T-cell (primary cell): ENCODE measurements around the gene CDC42BPB. TPM values are rescaled to one million over a fixed set of nuclear protein-coding genes. Genes with fewer than 3 reads are reported as not detected.
"Not testable (repeated sequence)": the region's sequence is repeated elsewhere in the genome, so short reads cannot be mapped to it uniquely, and the experiment has no call there.

ENCODE experiments used
- ATAC-seq, 4 experiments: fragments of 200-7000 bp in 3 of 4; fragments of 150-1000 bp in 1 of 4; cut with Tn5 transposase; replicated peaks in 1 of 4; 1 replicate in 3 of 4; 2 replicates in 1 of 4; pipeline ENCODE4 v1.10.0; 2021; ENCODE audit warnings: moderate library complexity in 3 of 4, mild to moderate bottlenecking in 2 of 4, moderate number of reproducible peaks in 1 of 4
- CTCF ChIA-PET, 2 donors: fragments of 300-600 bp; sonication (Branson Sonifier 250); formaldehyde crosslinking; loops; one replicate each; lab custom pipeline; 2022; ENCODE audit warnings: antibody characterized with exemption in 2 of 2; lab: Charles Lee
- POLR2A ChIA-PET, 2 donors: fragments of 300-600 bp; sonication (Branson Sonifier 250); formaldehyde crosslinking; loops; one replicate each; lab custom pipeline; 2022; ENCODE audit warnings: antibody characterized with exemption in 2 of 2; lab: Charles Lee
- DNase-seq, 35 experiments: peaks; one replicate each; pipeline versions ENCODE4 v3.0.0 to v3.0.0-alpha.2; 2013 to 2023
- H3K27ac ChIP-seq: one replicate; pipeline ENCODE4 v1.5.1; 2013; ENCODE audit warnings: low read length
- H3K27me3 ChIP-seq, 2 experiments: replicated peaks in 1 of 2; 1 replicate in 1 of 2; 2 replicates in 1 of 2; pipeline versions ENCODE4 v1.6.1 to v1.7.0; 2013; ENCODE audit warnings: low read length in 1 of 2, mixed read lengths in 1 of 2; ENCODE audit not compliant: control insufficient read depth in 2 of 2, insufficient read depth in 2 of 2; ENCODE audit errors: extremely low read depth in 1 of 2
- H3K36me3 ChIP-seq, 2 donors: 1 replicate in 1 of 2; 2 replicates in 1 of 2; pipeline versions ENCODE4 v1.6.1 to v1.7.0; 2013; ENCODE audit warnings: low read length in 1 of 2; ENCODE audit not compliant: control insufficient read depth in 2 of 2, insufficient read depth in 1 of 2; ENCODE audit errors: extremely low read depth in 1 of 2
- H3K4me1 ChIP-seq, 2 experiments: 1 replicate in 1 of 2; 2 replicates in 1 of 2; pipeline versions ENCODE4 v1.6.1 to v1.7.0; 2013; ENCODE audit warnings: low read length in 2 of 2, mixed read lengths in 1 of 2; ENCODE audit not compliant: insufficient read depth in 2 of 2, control insufficient read depth in 1 of 2; ENCODE audit errors: extremely low read depth in 1 of 2
- H3K4me3 ChIP-seq, 2 donors: 1 replicate in 1 of 2; 2 replicates in 1 of 2; pipeline versions ENCODE4 v1.5.1 to v1.7.0; 2013; ENCODE audit warnings: mild to moderate bottlenecking in 2 of 2, low read length in 1 of 2, moderate library complexity in 1 of 2; ENCODE audit not compliant: control insufficient read depth in 1 of 2; ENCODE audit errors: extremely low read depth in 1 of 2
- H3K9me3 ChIP-seq: 2 replicates; pipeline ENCODE4 v1.7.0; 2013
- H3K27ac Mint-ChIP-seq, 2 donors: one replicate each; pipeline ENCODE4 v1.8.0; 2020 to 2021; ENCODE audit warnings: mild to moderate bottlenecking in 2 of 2, mixed read lengths in 2 of 2
- H3K27me3 Mint-ChIP-seq, 2 donors: one replicate each; pipeline ENCODE4 v1.8.0; 2021 to 2022; ENCODE audit warnings: mixed read lengths in 2 of 2
- H3K36me3 Mint-ChIP-seq: one replicate; pipeline ENCODE4 v1.8.0; 2021; ENCODE audit warnings: mixed read lengths
- H3K4me1 Mint-ChIP-seq, 3 donors: one replicate each; pipeline ENCODE4 v1.8.0; 2020 to 2022; ENCODE audit warnings: mixed read lengths in 3 of 3, mild to moderate bottlenecking in 1 of 3
- H3K4me3 Mint-ChIP-seq, 3 donors: one replicate each; pipeline ENCODE4 v1.8.0; 2020 to 2022; ENCODE audit warnings: mild to moderate bottlenecking in 3 of 3, mixed read lengths in 3 of 3, moderate library complexity in 3 of 3
- H3K9me3 Mint-ChIP-seq, 3 donors: one replicate each; pipeline ENCODE4 v1.8.0; 2020 to 2022; ENCODE audit warnings: mixed read lengths in 3 of 3
- WGBS: methylation state at CpG from one replicate; pipeline ENCODE4 v1.1.5; 2013; ENCODE audit warnings: missing lambda C conversion rate; ENCODE audit not compliant: insufficient coverage; 5-methylcytosine and 5-hydroxymethylcytosine counted together
- total RNA-seq, 35 experiments: library from RNA in 6 of 35; stranded (reverse) in 6 of 35; fragments of 120-200 nt in 1 of 35; gene quantifications; one replicate each; pipeline versions ENCODE4 v1.2.1 to v1.2.4 and lab custom pipeline; 2013 to 2026

Gene CDC42BPB
- total RNA-seq, 5 donors from 2014 or later (not counting 1 experiment from before 2014, with no cell fraction given), result 5.3 to 17.5 (median 11.2) TPM

DNA sequence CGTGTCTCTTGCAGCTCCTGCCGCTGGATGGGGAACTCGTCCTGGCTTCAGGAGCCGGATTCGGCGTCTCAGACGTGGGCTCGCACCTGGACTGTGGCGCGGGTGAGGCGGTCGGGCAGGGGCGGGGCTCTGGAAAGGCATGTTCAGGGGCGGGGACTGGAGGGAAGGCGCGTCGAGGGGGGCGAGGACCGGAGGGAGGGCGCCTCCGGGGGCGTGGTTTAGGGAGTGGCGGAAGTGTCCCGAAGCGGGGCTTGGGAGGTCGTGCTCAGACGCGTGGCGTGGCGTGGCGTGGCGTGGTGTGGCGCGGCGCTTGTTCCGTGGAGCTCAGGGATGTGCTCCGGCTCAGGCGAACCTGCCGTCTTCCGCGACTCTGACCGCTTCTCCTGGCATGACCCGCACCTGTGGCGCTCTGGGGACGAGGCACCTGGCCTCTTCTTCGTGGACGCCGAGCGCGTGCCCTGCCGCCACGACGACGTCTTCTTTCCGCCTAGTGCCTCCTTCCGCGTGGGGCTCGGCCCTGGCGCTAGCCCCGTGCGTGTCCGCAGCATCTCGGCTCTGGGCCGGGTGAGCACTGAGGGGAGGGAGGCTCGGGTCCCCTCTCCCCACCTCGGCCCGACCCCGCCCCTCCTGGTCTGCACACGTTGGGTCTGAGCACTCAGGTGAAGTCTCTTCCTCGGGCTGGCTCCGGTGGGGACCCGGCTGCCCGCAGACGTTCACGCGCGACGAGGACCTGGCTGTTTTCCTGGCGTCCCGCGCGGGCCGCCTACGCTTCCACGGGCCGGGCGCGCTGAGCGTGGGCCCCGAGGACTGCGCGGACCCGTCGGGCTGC is 128.7 kb downstream of the CDC42BPB start:
- no peaks in the 10 kb centered on the region for H3K9me3 ChIP-seq
- peaks cover 0 to 77% of the 10 kb centered on the region in 2 experiments for H3K27me3 ChIP-seq
- Mint-ChIP-seq H3K4me3 (peak overlapping the region; percentile 70 to 74 (median 71)), H3K27ac (no peak overlapping the region), H3K27me3 (peaks cover 7 to 28% of the 10 kb centered on the region in 2 donors), H3K36me3 (no peaks in the 10 kb centered on the region), H3K9me3 (no peaks in the 10 kb centered on the region), H3K4me1 (peaks cover 11 to 25% (median 18%) of the 10 kb centered on the region in 3 donors)
- peaks cover 2 to 46% of the 10 kb centered on the region in 2 experiments for H3K4me1 ChIP-seq
- peak; percentile 83 to 89 (median 86) for ATAC-seq
- POLR2A ChIA-PET, result no interaction called here
- DNase-seq, result peak; percentile 61 to 84 (median 76)
- peak overlapping the region; percentile 50 to 55 for H3K4me3 ChIP-seq
- CTCF ChIA-PET, result no interaction called here
- H3K27ac ChIP-seq, result no peak overlapping the region
- no peaks in the 10 kb centered on the region for H3K36me3 ChIP-seq
- 5% methylated on average over 91 of the region's 94 CpGs for WGBS

DNA sequence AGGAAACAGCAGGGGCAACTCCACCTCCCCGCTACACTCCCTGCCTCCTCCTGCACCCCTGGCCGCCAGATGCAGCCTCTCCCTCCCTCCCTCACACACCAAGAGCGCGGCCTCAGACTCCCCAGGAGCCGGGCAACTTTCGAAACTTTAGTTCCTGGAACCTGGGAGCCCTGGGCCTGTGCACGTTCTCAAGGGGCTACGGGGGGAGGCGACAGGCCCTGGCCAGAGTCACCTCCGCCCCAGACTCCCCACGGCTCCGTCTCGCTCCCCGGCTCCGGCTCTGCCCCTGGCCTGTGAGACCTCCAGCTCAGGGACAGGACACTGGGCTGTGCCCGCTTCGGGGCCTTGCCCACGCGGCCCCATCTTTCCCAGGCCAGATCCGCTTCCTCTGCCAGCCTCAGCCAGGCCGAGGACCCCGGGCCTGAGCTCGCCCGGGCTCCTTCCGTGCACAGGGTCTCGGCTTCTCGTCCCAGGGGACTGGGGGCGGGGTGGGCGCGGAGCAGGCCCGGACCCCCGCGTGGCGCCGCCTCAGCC is 129.4 kb downstream of the CDC42BPB start:
- peaks cover 0 to 84% of the 10 kb centered on the region in 2 experiments for H3K27me3 ChIP-seq
- no peaks in the 10 kb centered on the region for H3K36me3 ChIP-seq
- H3K9me3 Mint-ChIP-seq, result no peaks in the 10 kb centered on the region
- POLR2A ChIA-PET, result no interaction called here
- WGBS, result 12% methylated on average over 34 of the region's 35 CpGs
- no peak overlapping the region for H3K27ac Mint-ChIP-seq
- no peaks in the 10 kb centered on the region for H3K9me3 ChIP-seq
- peak; percentile 15 to 35 (median 22) for ATAC-seq
- CTCF ChIA-PET, result no interaction called here
- DNase-seq, result peak in 4 of 35 experiments; percentile 15 to 32 (median 20)
- H3K4me3 Mint-ChIP-seq, result peak overlapping the region; percentile 70 to 74 (median 71)
- peaks cover 7 to 28% of the 10 kb centered on the region in 2 donors for H3K27me3 Mint-ChIP-seq
- no peaks in the 10 kb centered on the region for H3K36me3 Mint-ChIP-seq
- peaks cover 2 to 53% of the 10 kb centered on the region in 2 experiments for H3K4me1 ChIP-seq
- no peak overlapping the region for H3K27ac ChIP-seq
- peak overlapping the region; percentile 0 to 50 for H3K4me3 ChIP-seq
- peaks cover 16 to 28% (median 21%) of the 10 kb centered on the region in 3 donors for H3K4me1 Mint-ChIP-seq

DNA sequence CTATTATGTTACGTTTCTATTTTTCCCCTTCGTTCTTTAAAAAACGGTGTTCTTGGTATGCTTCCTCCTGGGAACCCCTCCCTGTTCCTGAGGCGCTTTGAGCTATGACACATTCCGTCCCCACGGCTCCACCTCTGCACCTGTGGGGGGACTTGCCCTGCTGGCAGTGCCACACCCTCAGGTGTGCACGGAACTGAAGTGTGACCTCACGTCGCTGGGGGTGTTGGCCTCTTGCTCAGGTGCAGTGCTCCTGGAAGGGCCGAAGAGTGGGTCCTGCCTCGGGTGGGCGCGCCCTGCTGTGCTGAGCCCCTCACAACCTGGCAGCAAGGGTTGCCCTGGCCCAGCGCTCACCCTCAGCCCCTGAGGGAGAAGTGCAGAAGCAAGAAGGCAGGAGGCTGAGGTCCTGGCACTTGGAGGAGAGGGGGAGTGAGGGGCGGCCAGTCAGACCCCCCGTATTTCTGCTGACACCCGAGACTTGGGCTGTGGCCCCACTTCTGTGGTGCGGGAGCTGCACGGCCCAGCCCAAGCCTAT is 129.9 kb downstream of the CDC42BPB start:
- ATAC-seq (no peak), DNase-seq (no peak)
- Histone ChIP-seq H3K9me3 (no peaks in the 10 kb centered on the region), H3K4me1 (peaks cover 2 to 58% of the 10 kb centered on the region in 2 experiments), H3K36me3 (no peaks in the 10 kb centered on the region), H3K27me3 (peaks cover 0 to 87% of the 10 kb centered on the region in 2 experiments), H3K4me3 (peak overlapping the region in 1 of 2 donors; percentile 50), H3K27ac (no peak overlapping the region)
- Mint-ChIP-seq H3K36me3 (no peaks in the 10 kb centered on the region), H3K9me3 (no peaks in the 10 kb centered on the region), H3K4me3 (peak overlapping the region; percentile 58 to 71 (median 70)), H3K4me1 (peaks cover 16 to 28% (median 22%) of the 10 kb centered on the region in 3 donors), H3K27ac (no peak overlapping the region), H3K27me3 (peaks cover 7 to 28% of the 10 kb centered on the region in 2 donors)
- ChIA-PET CTCF (no interaction called here), POLR2A (no interaction called here)
- 54% methylated on average over 18 of the region's 19 CpGs for WGBS

DNA sequence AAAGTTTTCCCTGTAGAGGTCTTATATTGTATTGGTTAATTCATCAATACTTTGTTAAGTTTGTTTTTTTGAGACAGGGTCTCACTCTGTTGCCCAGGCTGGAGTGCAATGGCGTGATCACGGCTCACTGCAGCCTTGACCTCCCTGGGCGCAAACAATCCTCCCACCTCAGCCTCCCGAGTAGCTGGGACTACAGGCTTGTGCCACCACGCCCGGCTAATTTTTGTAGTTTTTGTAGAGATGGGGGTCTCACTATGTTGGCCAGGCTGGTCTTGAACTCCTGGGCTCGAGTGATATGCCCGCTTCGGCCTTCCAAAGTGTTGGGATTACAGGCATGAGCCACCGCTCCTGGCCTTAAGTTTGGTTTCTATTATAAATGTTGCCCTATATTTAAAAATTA is 130.5 kb downstream of the CDC42BPB start:
- Mint-ChIP-seq H3K4me1 (peaks cover 16 to 28% (median 22%) of the 10 kb centered on the region in 3 donors), H3K27me3 (peaks cover 7 to 28% of the 10 kb centered on the region in 2 donors), H3K4me3 (peak overlapping the region in 1 of 3 donors; percentile 70)
- Histone ChIP-seq H3K4me1 (peaks cover 2 to 58% of the 10 kb centered on the region in 2 experiments), H3K27me3 (peaks cover 2 to 86% of the 10 kb centered on the region in 2 experiments)
- H3K27ac Mint-ChIP-seq, ATAC-seq, H3K9me3 ChIP-seq, H3K27ac ChIP-seq, H3K9me3 Mint-ChIP-seq, H3K36me3 Mint-ChIP-seq, DNase-seq, CTCF ChIA-PET, H3K36me3 ChIP-seq, POLR2A ChIA-PET, H3K4me3 ChIP-seq: not testable (repeated sequence)
- no CpG with 5 or more reads among the region's 10 CpGs for WGBS

DNA sequence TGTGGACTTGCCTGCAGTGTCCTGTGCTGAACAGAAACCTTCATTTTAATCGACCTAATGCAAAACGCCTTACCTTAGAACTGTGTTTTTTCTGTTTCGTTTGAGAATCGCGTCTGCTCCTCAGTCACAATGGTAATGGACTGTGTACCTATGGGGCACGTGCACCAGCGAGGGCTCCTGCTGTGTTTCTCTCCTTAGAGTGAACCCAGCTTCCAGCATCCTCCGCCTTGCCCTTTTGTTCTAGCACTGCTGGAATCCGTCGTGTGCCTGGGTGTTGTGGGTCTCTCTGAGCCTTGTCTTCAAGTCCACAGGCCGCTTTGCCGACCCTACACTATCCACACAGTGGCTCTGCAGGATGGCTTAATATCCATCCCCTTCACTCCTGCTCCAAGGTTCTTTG is 131.2 kb downstream of the CDC42BPB start:
- no peak for DNase-seq
- no peak for ATAC-seq
- no peak overlapping the region for H3K4me3 ChIP-seq
- H3K36me3 Mint-ChIP-seq, result no peaks in the 10 kb centered on the region
- no peaks in the 10 kb centered on the region for H3K9me3 Mint-ChIP-seq
- no peaks in the 10 kb centered on the region for H3K9me3 ChIP-seq
- no peak overlapping the region for H3K27ac Mint-ChIP-seq
- H3K27ac ChIP-seq, result no peak overlapping the region
- peaks cover 2 to 79% of the 10 kb centered on the region in 2 experiments for H3K27me3 ChIP-seq
- peaks cover 16 to 28% (median 22%) of the 10 kb centered on the region in 3 donors for H3K4me1 Mint-ChIP-seq
- H3K36me3 ChIP-seq, result no peaks in the 10 kb centered on the region
- ChIA-PET CTCF (no interaction called here), POLR2A (no interaction called here)
- H3K27me3 Mint-ChIP-seq, result peaks cover 7 to 25% of the 10 kb centered on the region in 2 donors
- peaks cover 2 to 58% of the 10 kb centered on the region in 2 experiments for H3K4me1 ChIP-seq
- WGBS, result 88% methylated on average over 8 of the region's 12 CpGs
- H3K4me3 Mint-ChIP-seq, result no peak overlapping the region

DNA sequence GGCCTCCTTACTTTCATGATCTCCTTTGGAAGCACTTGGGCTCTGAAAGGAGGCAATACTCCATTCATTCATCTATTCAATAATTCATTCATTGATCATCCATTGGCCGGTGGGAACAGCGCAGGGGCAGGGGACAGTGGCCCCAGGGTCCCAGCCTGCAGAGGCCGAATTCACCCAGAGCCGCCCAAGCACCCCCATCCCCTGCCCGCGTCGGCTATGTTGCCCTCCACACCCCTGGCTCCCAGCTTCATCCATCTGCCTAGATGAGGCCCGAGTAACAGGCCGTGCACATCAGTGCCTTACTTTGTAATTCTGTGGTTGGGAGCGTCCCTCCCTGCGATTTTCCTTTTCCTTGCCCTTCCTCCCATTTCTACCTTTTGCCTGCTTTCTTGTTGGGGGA is 131.7 kb downstream of the CDC42BPB start:
- Mint-ChIP-seq H3K4me3 (no peak overlapping the region), H3K9me3 (no peaks in the 10 kb centered on the region), H3K27me3 (peaks cover 7 to 22% of the 10 kb centered on the region in 2 donors), H3K4me1 (peaks cover 16 to 28% (median 19%) of the 10 kb centered on the region in 3 donors), H3K36me3 (no peaks in the 10 kb centered on the region), H3K27ac (no peak overlapping the region)
- no peak overlapping the region for H3K27ac ChIP-seq
- no peak for ATAC-seq
- no peak overlapping the region for H3K4me3 ChIP-seq
- WGBS, result 100% methylated on average over 3 of the region's 11 CpGs
- no peaks in the 10 kb centered on the region for H3K36me3 ChIP-seq
- peaks cover 2 to 57% of the 10 kb centered on the region in 2 experiments for H3K4me1 ChIP-seq
- H3K9me3 ChIP-seq, result no peaks in the 10 kb centered on the region
- DNase-seq, result no peak
- H3K27me3 ChIP-seq, result peaks cover 2 to 74% of the 10 kb centered on the region in 2 experiments
- CTCF ChIA-PET, result no interaction called here
- POLR2A ChIA-PET, result no interaction called here
